Mucosa of descending colon (tissue), 3 donors: ENCODE data around the gene PPM1B. TPM values are rescaled to one million over a fixed set of nuclear protein-coding genes. Genes with fewer than 3 reads are reported as not detected.

Experiments used
- ATAC-seq: fragments of 200-7000 bp; cut with Tn5 transposase; one replicate; pipeline ENCODE4 v1.9.1; 2020; ENCODE audit warnings: mild to moderate bottlenecking, moderate library complexity
- DNase-seq, 3 donors: peaks; one replicate each; pipeline ENCODE4 v3.0.0-alpha.2; 2020
- H3K36me3 ChIP-seq: fragments of 200-600 bp; one replicate; pipeline ENCODE4 v1.8.0; 2021; ENCODE audit warnings: low read depth, mild to moderate bottlenecking
- H3K4me1 ChIP-seq: fragments of 200-600 bp; one replicate; pipeline ENCODE4 v1.8.0; 2021; ENCODE audit warnings: low read depth, mild to moderate bottlenecking
- H3K4me3 ChIP-seq: fragments of 200-600 bp; one replicate; pipeline ENCODE4 v1.8.0; 2021; ENCODE audit warnings: mild to moderate bottlenecking
- H3K9me3 ChIP-seq: fragments of 200-600 bp; one replicate; pipeline ENCODE4 v1.8.0; 2021; ENCODE audit warnings: mild to moderate bottlenecking
- CTCF ChIP-seq: fragments of 200-600 bp; IDR thresholded peaks from one replicate; pipeline ENCODE4 v1.8.0; 2022; ENCODE audit warnings: antibody characterized with exemption, mild to moderate bottlenecking
- intact Hi-C, 2 donors: fragments of 100-400 bp; cut with DNase I in 1 of 2; cut with micrococcal nuclease in 1 of 2; formaldehyde crosslinking; loops; one replicate each; pipeline versions ENCODE4 v1.11.0 to v1.11.1; 2022; cut with DNase I, micrococcal nuclease
- total RNA-seq, 3 donors: library from RNA; stranded (reverse); fragmentation: NEBNext Ultra II Directional in 2 of 3; extraction: Animal tissue kit (Norgen Biotek cat#: 25700) in 2 of 3; gene quantifications; one replicate each; pipeline versions ENCODE4 v1.2.1 to v1.2.4, GENCODE V29; 2021 to 2023
- donor health status: DM: no; HTN: no; CAD: no; lungs with moderate emphysema.
- donor health status: DM: no; HTN: no; CAD: no.
- donor health status: DM: no; HTN: yes; CAD: no.

Gene PPM1B
- total RNA-seq, 3 donors from 2014 or later, result 59.8 to 75.4 (median 65.2) TPM

GRCh38 chr2:44155666-44156446, 12.8 kb upstream of the PPM1B start:
- ATAC-seq (no peak), DNase-seq (no peak)
- intact Hi-C loops, result no loop called here
- no peak overlapping the region for H3K4me3 ChIP-seq
- no peaks in the 10 kb centered on the region for H3K36me3 ChIP-seq
- H3K4me1 ChIP-seq, result no peaks in the 10 kb centered on the region
- TF ChIP-seq CTCF, result no peak
- no peaks in the 10 kb centered on the region for H3K9me3 ChIP-seq

- peaks cover 5% of the 10 kb centered on the region for H3K36me3 ChIP-seq
- no peak for DNase-seq
- H3K4me1 ChIP-seq, result no peaks in the 10 kb centered on the region
- no peak overlapping the region for H3K4me3 ChIP-seq
- no peak for TF ChIP-seq CTCF
- ATAC-seq, result no peak
- intact Hi-C loops, result no loop called here
- H3K9me3 ChIP-seq, result peaks cover 4% of the 10 kb centered on the region
These were observed 4.9 kb upstream of the PPM1B start for GRCh38 chr2:44163777-44164176.

- no peak for DNase-seq
- intact Hi-C loops, result no loop called here
- Histone ChIP-seq H3K4me1 (no peaks in the 10 kb centered on the region), H3K4me3 (no peak overlapping the region), H3K9me3 (peaks cover 4% of the 10 kb centered on the region), H3K36me3 (peaks cover 5% of the 10 kb centered on the region)
- TF ChIP-seq CTCF, result no peak
- no peak for ATAC-seq
These were observed 4.1 kb upstream of the PPM1B start for GRCh38 chr2:44164617-44165016.

GRCh38 chr2:44166096-44166495, 2.6 kb upstream of the PPM1B start:
- H3K4me3 ChIP-seq, result no peak overlapping the region
- peaks cover 5% of the 10 kb centered on the region for H3K36me3 ChIP-seq
- ATAC-seq (no peak), DNase-seq (peak in 2 of 3 donors; percentile 38 to 56)
- H3K9me3 ChIP-seq, result peaks cover 4% of the 10 kb centered on the region
- intact Hi-C loops, result no loop called here
- TF ChIP-seq CTCF, result no peak
- H3K4me1 ChIP-seq, result peaks cover 3% of the 10 kb centered on the region

GRCh38 chr2:44167311-44167907, 1.3 kb upstream of the PPM1B start:
- Histone ChIP-seq H3K4me1 (peaks cover 12% of the 10 kb centered on the region), H3K9me3 (peaks cover 4% of the 10 kb centered on the region), H3K36me3 (peaks cover 5% of the 10 kb centered on the region), H3K4me3 (peak overlapping the region; percentile 96)
- intact Hi-C loops, result no loop called here
- ATAC-seq (no peak), DNase-seq (no peak)
- TF ChIP-seq CTCF, result no peak
